IPS DF 6.9 (cell line): ENCODE results near the gene RHOT1.
"Not testable (repeated sequence)": the region's sequence is repeated elsewhere in the genome, so short reads cannot be mapped to it uniquely, and the experiment has no call there.

Experiments
- DNase-seq: peaks from one replicate; pipeline ENCODE4 v3.0.0-alpha.2; 2013; ENCODE audit warnings: low read depth, low spot score
- H3K27ac ChIP-seq: one replicate; pipeline ENCODE4 v1.5.1; 2013; ENCODE audit warnings: low read length, control low read depth
- H3K27me3 ChIP-seq: 2 replicates; pipeline ENCODE4 v1.6.1; 2013; ENCODE audit warnings: mild to moderate bottlenecking, low read length; ENCODE audit not compliant: control insufficient read depth, insufficient read depth
- H3K36me3 ChIP-seq: 2 replicates; pipeline ENCODE4 v1.6.1; 2013; ENCODE audit warnings: low read length; ENCODE audit not compliant: control insufficient read depth, insufficient read depth
- H3K4me1 ChIP-seq: 2 replicates; pipeline ENCODE4 v1.6.1; 2013; ENCODE audit warnings: low read length; ENCODE audit not compliant: control insufficient read depth, insufficient read depth
- H3K4me3 ChIP-seq: 2 replicates; pipeline ENCODE4 v1.5.1; 2013; ENCODE audit warnings: mild to moderate bottlenecking, low read length
- H3K9me3 ChIP-seq: 2 replicates; pipeline ENCODE4 v1.6.1; 2013; ENCODE audit warnings: low read length, inconsistent platforms; ENCODE audit not compliant: control insufficient read depth, insufficient read depth
- WGBS: extraction: QIAGEN DNeasy Blood & Tissue Kit; methylation state at CpG from one replicate; pipeline ENCODE4 v1.1.7; 2013; ENCODE audit warnings: mixed read lengths, missing lambda C conversion rate; ENCODE audit not compliant: insufficient read length, insufficient coverage; 5-methylcytosine and 5-hydroxymethylcytosine counted together

RHOT1 gene

DNA sequence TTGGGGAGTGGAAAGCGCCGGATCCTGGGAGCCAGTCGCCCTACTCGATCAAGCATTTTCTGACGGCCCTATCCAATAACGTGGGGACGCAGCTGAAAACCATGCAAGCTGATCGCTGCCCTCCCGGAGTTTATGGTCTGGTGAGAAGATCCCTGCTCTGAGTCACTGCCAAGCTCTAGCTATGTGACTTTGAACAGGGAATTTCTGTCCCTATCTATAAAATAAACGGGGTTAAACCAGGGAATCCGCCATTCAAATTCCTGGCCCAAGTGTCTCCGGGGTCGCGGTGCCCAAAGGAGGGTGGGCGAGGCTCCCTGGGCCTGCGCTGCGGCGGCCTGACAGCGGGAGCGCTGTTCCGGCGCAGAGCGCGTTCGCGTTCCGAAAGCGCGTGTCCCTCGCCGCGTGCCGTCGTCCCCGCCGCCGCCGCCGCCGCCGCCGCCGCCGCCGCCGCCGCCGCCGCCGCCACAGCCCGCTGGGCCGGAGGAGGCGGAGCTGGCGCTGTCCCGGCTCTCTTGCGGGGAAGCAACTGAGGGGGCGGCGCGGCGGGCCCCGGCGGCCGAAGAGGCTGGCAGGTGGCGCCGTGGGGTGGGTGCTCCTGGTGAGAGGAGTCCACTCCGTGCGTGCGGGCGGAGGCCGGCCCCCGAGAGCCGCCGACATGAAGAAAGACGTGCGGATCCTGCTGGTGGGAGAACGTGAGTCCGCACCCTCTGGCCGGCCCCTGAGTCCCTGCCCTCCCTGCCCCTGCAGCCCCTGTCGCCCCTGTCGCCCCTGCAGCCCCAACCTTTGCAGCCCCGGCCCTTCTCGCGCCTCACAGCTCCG lies at the start of gene RHOT1:
TSS of gene RHOT1 (plus strand) at position 465 of the 819 bp plus-strand sequence. CDS start at position 656, 191 bp downstream.
- Histone ChIP-seq H3K9me3 (no peaks in the 10 kb centered on the region), H3K4me1 (no peaks in the 10 kb centered on the region), H3K36me3 (no peaks in the 10 kb centered on the region), H3K27me3 (no peaks in the 10 kb centered on the region), H3K27ac (no peak within 1 kb of the TSS), H3K4me3 (peak within 1 kb of the TSS; percentile 40)
- DNase-seq, result peak; percentile 47
- no CpG with 5 or more reads among the region's 84 CpGs for WGBS

DNA sequence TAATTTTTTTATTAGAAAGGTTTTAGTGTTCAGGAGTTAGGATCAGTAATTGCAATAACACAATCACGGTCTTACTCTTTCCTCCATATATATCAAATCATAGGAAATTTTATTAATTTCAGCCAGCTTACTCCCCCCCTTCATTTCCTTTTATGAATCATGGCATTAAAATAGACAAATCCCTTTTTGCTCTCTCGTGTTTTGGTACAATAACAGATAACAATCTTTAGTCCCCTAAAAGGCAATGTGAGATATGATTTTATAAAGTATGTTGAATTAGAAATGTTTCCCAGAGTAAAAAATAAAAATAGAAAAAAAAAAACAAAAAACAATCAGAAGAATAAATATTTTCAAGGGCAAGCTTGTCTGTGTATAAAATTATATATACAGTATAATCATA lies 42.6 kb upstream of the RHOT1 start:
- no peaks in the 10 kb centered on the region for H3K9me3 ChIP-seq
- no peak for DNase-seq
- H3K27me3 ChIP-seq, result no peaks in the 10 kb centered on the region
- H3K4me1 ChIP-seq, result 0 out of 2 replicates have a peak, but pooled peaks cover 4% of the 10 kb centered on the region
- no CpG with 5 or more reads among the region's 2 CpGs for WGBS
- H3K36me3 ChIP-seq, result no peaks in the 10 kb centered on the region
- no peak overlapping the region for H3K4me3 ChIP-seq
- no peak overlapping the region for H3K27ac ChIP-seq

DNA sequence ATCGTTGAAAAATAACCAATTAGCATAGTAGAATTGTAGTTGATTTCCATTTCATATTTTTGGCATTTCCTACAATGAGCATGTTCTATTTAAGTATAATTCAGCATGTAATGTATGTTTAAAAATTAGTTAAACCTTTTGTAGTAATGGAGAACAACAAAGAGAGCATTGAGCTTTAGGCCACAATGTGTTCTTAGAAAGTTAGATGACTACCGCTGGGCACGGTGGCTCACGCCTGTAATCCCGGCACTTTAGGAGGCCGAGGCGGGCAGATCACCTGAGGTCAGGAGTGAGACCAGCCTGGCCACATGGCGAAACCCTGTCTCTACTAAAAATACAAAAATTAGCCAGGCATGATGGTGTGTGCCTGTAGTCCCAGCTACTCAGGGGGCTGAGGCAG lies 42.0 kb upstream of the RHOT1 start:
- H3K27ac ChIP-seq, H3K9me3 ChIP-seq, DNase-seq, H3K36me3 ChIP-seq, H3K27me3 ChIP-seq, H3K4me1 ChIP-seq, H3K4me3 ChIP-seq: not testable (repeated sequence)
- no CpG with 5 or more reads among the region's 8 CpGs for WGBS

DNA sequence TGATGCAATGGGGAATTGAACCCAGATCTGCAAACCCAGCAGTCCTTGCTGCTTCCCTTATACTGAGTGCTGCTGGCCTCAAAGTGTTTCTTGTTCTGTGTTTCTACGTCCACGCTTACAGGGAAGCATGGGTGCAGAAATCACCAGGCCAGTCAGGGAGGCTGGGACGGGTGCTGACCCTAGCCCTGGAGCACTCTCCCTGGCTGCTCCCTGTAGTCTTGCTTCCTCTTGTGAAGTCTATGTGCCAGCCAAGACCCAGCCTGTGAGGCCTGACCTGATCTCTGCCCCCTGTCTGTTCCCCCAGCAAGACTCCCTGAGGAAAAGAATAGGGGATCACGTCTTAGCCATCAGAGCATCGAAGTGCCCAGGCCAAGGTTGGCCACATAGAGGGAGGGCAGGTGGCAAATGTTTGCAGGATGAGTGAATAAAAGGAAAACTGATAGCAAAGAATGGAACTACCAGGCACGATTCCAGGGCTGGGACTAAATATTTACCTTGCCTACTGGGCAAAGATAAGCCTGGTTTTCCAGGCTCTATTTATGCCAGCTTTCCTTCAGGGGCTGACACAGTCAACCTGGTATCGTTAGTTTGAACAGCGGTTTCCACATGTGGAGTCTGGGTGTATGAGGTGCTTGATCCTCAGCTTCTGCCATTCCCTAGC lies 41.2 kb upstream of the RHOT1 start:
- Histone ChIP-seq H3K27ac (no peak overlapping the region), H3K27me3 (no peaks in the 10 kb centered on the region), H3K9me3 (no peaks in the 10 kb centered on the region), H3K36me3 (no peaks in the 10 kb centered on the region), H3K4me1 (0 out of 2 replicates have a peak, but pooled peaks cover 4% of the 10 kb centered on the region), H3K4me3 (no peak overlapping the region)
- no CpG with 5 or more reads among the region's 8 CpGs for WGBS
- DNase-seq, result no peak

DNA sequence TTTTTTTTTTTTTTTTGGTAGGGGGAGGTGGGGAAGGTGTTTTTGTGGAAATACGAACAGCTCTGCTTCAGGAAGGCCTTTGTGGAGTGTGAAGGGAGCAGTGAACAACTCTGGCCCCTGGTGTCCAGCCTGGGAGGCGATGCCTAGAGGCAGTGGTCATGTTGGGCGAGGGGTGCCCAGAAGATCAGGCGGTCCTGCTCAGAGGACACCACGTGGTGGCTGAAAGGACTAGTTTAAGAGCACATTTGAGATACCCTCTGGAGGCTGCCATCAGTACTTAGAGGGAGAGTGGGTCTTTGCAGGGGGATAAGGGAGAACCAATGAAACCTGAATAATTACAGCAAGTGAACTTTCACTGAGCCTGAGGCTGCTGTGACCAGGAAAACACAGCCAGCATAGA lies 40.1 kb upstream of the RHOT1 start:
- Histone ChIP-seq H3K9me3 (no peaks in the 10 kb centered on the region), H3K27me3 (no peaks in the 10 kb centered on the region), H3K4me1 (0 out of 2 replicates have a peak, but pooled peaks cover 4% of the 10 kb centered on the region), H3K4me3 (no peak overlapping the region), H3K27ac (no peak overlapping the region), H3K36me3 (no peaks in the 10 kb centered on the region)
- no CpG with 5 or more reads among the region's 5 CpGs for WGBS
- no peak for DNase-seq

DNA sequence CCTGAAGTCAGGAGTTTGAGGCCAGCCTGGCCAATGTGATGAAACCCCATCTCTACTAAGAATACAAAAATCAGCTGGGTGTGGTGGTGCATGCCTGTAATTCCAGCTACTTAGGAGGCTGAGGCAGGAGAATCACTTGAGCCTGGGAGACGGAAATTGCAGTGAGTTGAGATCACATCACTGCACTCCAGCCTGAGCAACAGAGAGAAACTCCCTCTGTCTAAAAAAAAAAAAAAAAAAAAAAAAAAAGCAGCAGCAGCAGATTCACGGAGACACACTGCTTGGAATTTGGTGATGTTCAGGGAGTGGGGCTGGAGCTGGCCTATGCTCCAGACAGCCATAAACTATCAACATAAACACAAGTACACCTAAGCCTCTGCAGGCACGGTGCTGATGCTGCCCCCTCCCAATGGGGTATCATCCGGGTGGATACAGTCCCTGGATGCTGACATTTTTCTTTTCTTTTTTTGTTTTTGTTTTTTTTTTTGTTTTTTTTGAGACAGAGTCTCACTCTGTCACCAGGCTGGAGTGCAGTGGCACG lies 39.6 kb upstream of the RHOT1 start:
- no peaks in the 10 kb centered on the region for H3K36me3 ChIP-seq
- H3K27ac ChIP-seq, result no peak overlapping the region
- WGBS, result no CpG with 5 or more reads among the region's 5 CpGs
- H3K4me1 ChIP-seq, result 0 out of 2 replicates have a peak, but pooled peaks cover 4% of the 10 kb centered on the region
- no peaks in the 10 kb centered on the region for H3K27me3 ChIP-seq
- H3K9me3 ChIP-seq, result no peaks in the 10 kb centered on the region
- H3K4me3 ChIP-seq, result no peak overlapping the region
- no peak for DNase-seq

DNA sequence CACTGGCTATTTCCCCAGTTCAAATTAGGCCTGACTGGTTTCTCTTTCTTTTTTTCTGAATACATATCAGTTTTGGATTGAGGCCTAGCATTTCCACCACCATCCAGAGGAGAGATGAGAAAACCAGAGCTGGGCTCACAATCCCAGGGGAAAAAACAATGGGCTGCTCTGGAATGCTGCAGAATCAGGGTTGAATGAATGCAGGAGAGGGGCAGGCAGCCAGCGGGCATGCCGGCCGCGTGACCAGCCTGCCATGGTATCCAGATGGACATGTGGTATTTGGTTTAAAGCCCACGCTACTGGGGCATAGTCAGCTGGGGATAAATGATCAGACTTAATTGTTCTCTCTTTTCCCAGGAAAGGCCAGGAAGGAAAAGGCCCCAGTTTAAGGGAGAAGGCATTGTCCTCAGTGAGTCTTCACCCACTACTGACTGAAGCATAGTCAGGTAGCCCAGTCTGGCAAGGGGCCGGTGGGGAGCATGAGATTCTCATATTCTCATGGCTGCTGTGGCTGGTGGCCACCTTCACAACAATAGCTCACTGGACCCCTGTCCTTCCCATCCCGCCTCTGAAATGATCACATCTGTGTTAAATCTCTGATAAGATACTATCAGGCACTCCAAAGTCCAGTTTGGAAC lies 38.7 kb upstream of the RHOT1 start:
- no peak overlapping the region for H3K4me3 ChIP-seq
- 0 out of 2 replicates have a peak, but pooled peaks cover 4% of the 10 kb centered on the region for H3K4me1 ChIP-seq
- no peaks in the 10 kb centered on the region for H3K36me3 ChIP-seq
- no peak for DNase-seq
- WGBS, result no CpG with 5 or more reads among the region's 7 CpGs
- no peak overlapping the region for H3K27ac ChIP-seq
- no peaks in the 10 kb centered on the region for H3K27me3 ChIP-seq
- no peaks in the 10 kb centered on the region for H3K9me3 ChIP-seq

DNA sequence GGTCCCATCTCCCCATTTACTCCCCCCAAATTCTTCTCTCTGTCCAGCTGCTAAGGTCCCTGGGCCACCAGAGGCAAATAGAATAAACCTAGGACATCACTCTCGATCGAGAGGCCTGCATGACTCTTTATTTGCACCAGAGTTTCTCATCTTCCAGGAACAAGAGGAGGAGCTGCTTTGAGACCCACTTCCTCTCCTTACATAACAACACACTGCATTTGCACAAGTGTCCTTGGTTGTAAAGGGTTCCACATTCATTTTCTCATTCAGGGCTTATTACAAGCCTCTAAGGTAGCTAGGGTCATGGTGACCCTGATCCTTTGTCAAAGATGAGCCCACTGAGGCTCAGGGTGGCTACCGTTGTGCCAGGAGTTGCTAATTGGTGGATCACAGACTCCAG lies 38.1 kb upstream of the RHOT1 start:
- DNase-seq, result no peak
- no CpG with 5 or more reads among the region's 3 CpGs for WGBS
- no peaks in the 10 kb centered on the region for H3K9me3 ChIP-seq
- no peaks in the 10 kb centered on the region for H3K27me3 ChIP-seq
- no peak overlapping the region for H3K27ac ChIP-seq
- H3K36me3 ChIP-seq, result no peaks in the 10 kb centered on the region
- 0 out of 2 replicates have a peak, but pooled peaks cover 4% of the 10 kb centered on the region for H3K4me1 ChIP-seq
- H3K4me3 ChIP-seq, result no peak overlapping the region

DNA sequence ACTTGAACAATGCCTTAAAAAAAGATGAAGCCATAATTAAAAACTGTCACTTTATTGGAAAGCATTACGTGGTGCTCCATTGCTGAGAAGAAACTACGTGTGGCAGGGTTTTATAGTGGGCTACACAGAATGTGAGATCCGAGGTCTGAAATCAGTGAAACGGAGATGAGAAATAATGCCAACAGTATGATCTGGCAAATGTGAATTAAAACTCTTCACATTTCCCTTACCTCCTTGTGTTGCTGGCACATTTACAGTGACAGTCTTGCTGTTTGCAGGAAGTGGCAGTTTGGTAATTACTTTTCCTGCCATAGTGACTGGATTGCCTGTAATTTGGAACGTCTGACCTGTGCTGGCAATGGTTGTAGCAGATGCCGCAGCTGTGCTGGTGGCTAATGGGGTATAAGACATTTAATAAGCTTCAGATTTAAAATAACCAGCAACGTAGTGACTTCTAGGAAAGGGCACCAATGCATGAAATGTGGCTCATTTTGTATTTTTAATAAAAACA lies 35.8 kb upstream of the RHOT1 start:
- not testable (repeated sequence) for H3K27ac ChIP-seq, H3K36me3 ChIP-seq, H3K27me3 ChIP-seq, H3K4me1 ChIP-seq, DNase-seq, H3K9me3 ChIP-seq, H3K4me3 ChIP-seq
- no CpG with 5 or more reads among the region's 7 CpGs for WGBS

DNA sequence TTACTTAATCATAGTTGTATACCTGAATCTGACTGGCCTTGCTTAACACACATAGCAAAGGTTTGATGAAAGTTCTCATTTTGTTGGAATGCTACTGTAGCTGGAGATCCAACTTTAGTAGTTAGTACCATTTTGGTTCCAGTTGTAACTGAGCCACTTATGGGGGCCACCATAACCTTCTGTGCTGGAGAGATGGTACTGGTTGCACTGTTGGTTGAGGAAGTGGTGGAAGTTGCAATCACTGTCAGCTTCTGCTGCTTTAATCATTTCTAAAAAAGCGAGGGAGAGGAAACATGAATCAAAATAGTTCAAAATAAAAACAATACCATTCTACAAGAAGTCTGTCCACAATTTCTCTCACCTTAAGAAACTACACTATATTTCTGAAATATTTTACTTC lies 35.1 kb upstream of the RHOT1 start:
- not testable (repeated sequence) for DNase-seq, H3K27me3 ChIP-seq, H3K4me1 ChIP-seq, H3K9me3 ChIP-seq, H3K27ac ChIP-seq, H3K4me3 ChIP-seq, H3K36me3 ChIP-seq
- no CpG with 5 or more reads among the region's 1 CpG for WGBS
